HepG2 (cell line): Measurements from ENCODE around the gene EFNB1. TPM values are rescaled to one million over a fixed set of nuclear protein-coding genes. Genes with fewer than 3 reads are reported as not detected.

Experiments
- ATAC-seq: fragments of 200-7000 bp; cut with Tn5 transposase; 3 replicates; pipeline ENCODE4 v1.9.1; 2020; ENCODE audit warnings: mild to moderate bottlenecking, moderate library complexity
- BruUV-seq: library from RNA; stranded (reverse); fragments of 400-500 nt; replicated peaks from 2 replicates; lab custom pipeline; 2021; lab: Mats Ljungman, UMichigan
- CTCF ChIA-PET: fragments of 300-600 bp; formaldehyde crosslinking; extraction: SDS; loops from one replicate; lab custom pipeline; 2021; ENCODE audit warnings: low total read pairs, inconsistent platforms, low intra/inter-chr PET ratio; lab: Yijun Ruan, JAX
- POLR2A ChIA-PET: fragments of 350-600 bp; sonication (Branson Sonifier 250); formaldehyde crosslinking; loops from one replicate; lab custom pipeline; 2020; ENCODE audit warnings: antibody characterized with exemption, inconsistent platforms; lab: Yijun Ruan, JAX
- DNase-seq: peaks from one replicate; pipeline ENCODE4 v3.0.0-alpha.2; 2015; ENCODE audit warnings: low spot score
- FAIRE-seq: peaks from 3 replicates; lab custom pipeline; 2011; peaks lifted over from hg19 to GRCh38; lab: Jason Lieb, UNC
- H2AFZ ChIP-seq: one replicate; pipeline ENCODE4 v1.6.1; 2011; ENCODE audit warnings: low read length, inconsistent platforms
- H3K27ac ChIP-seq: fragments of 300-600 bp; 3 replicates; pipeline ENCODE4 v1.8.0; 2011; ENCODE audit warnings: mixed run types, mild to moderate bottlenecking, mixed read lengths, low read length, inconsistent platforms; ENCODE audit not compliant: insufficient read depth; ENCODE audit errors: extremely low read length
- H3K27me3 ChIP-seq, 2 experiments: fragments of 200-600 bp in 1 of 2; 2 replicates in 1 of 2; 3 replicates in 1 of 2; pipeline versions ENCODE4 v1.6.0 to v1.8.0; 2011; ENCODE audit warnings: low read length in 2 of 2, mild to moderate bottlenecking in 2 of 2, moderate library complexity in 2 of 2, inconsistent platforms in 1 of 2; ENCODE audit not compliant: insufficient read depth in 2 of 2, control insufficient read depth in 1 of 2
- H3K36me3 ChIP-seq, 2 experiments: fragments of 200-600 bp in 1 of 2; replicated peaks in 1 of 2; 2 replicates in 1 of 2; 3 replicates in 1 of 2; pipeline versions ENCODE4 v1.5.1 to v1.8.0; 2011; ENCODE audit warnings: low read length in 2 of 2, inconsistent platforms in 1 of 2; ENCODE audit not compliant: insufficient read depth in 2 of 2, control insufficient read depth in 1 of 2
- H3K4me1 ChIP-seq: 2 replicates; pipeline ENCODE4 v1.5.1; 2012; ENCODE audit warnings: low read length, inconsistent platforms; ENCODE audit not compliant: insufficient read depth
- H3K4me2 ChIP-seq: 2 replicates; pipeline ENCODE4 v1.6.0; 2011; ENCODE audit warnings: low read depth, low read length, inconsistent platforms
- H3K4me3 ChIP-seq, 3 experiments: fragments of 200-600 bp in 1 of 3; sonication (generic), shearing (Covaris generic) in 1 of 3; replicated peaks in 1 of 3; 2 replicates each; pipeline ENCODE4 v1.5.1; 2011 to 2016; ENCODE audit warnings: low read length in 3 of 3, inconsistent platforms in 2 of 3, low read depth in 2 of 3, mild to moderate bottlenecking in 2 of 3, control low read depth in 1 of 3, mixed read lengths in 1 of 3; ENCODE audit not compliant: insufficient read depth in 1 of 3
- H3K79me2 ChIP-seq: one replicate; pipeline ENCODE4 v1.6.1; 2011; ENCODE audit warnings: low read length, inconsistent platforms; ENCODE audit not compliant: insufficient read depth
- H3K9ac ChIP-seq: 2 replicates; pipeline ENCODE4 v1.6.0; 2011; ENCODE audit warnings: mild to moderate bottlenecking, low read depth, low read length, inconsistent platforms; ENCODE audit not compliant: insufficient read depth
- H3K9me3 ChIP-seq: 2 replicates; pipeline ENCODE4 v1.5.1; 2012; ENCODE audit warnings: mild to moderate bottlenecking, low read length
- H4K20me1 ChIP-seq: 2 replicates; pipeline ENCODE4 v1.6.0; 2011; ENCODE audit warnings: inconsistent platforms, mild to moderate bottlenecking, low read length, moderate library complexity; ENCODE audit not compliant: insufficient read depth
- ARNT ChIP-seq: fragments of 450-650 bp; IDR thresholded peaks from 2 replicates; pipeline ENCODE4 v1.6.1; 2017
- EED ChIP-seq: sonication (generic); formaldehyde crosslinking; IDR thresholded peaks from 2 replicates; pipeline ENCODE4 v1.5.0; 2020; ENCODE audit warnings: mild to moderate bottlenecking, missing genetic modification reagents
- GABPB1 ChIP-seq: IDR thresholded peaks from 2 replicates; pipeline ENCODE4 v1.6.1; 2016; ENCODE audit warnings: mild to moderate bottlenecking, missing genetic modification reagents, moderate library complexity, missing compliant biosample characterization
- MAFG ChIP-seq: sonication (generic); formaldehyde crosslinking; IDR thresholded peaks from 2 replicates; pipeline ENCODE4 v1.5.1; 2020; ENCODE audit warnings: mild to moderate bottlenecking, missing genetic modification reagents
- MXD4 ChIP-seq: IDR thresholded peaks from 2 replicates; pipeline ENCODE4 v1.6.1; 2016; ENCODE audit warnings: mild to moderate bottlenecking, missing biosample characterization, missing genetic modification reagents
- NCOA5 ChIP-seq: sonication (generic); formaldehyde crosslinking; IDR thresholded peaks from 2 replicates; pipeline ENCODE4 v1.4.0; 2020; ENCODE audit warnings: missing genetic modification reagents
- ZNF207 ChIP-seq: fragments of 450-650 bp; IDR thresholded peaks from 2 replicates; pipeline ENCODE4 v1.6.1; 2016; ENCODE audit warnings: antibody characterized with exemption, borderline replicate concordance
- ZNF720 ChIP-seq: sonication (generic); formaldehyde crosslinking; IDR thresholded peaks from 2 replicates; pipeline ENCODE4 v1.4.0; 2020; ENCODE audit warnings: missing genetic modification reagents
- ZSCAN12 ChIP-seq: sonication (generic); formaldehyde crosslinking; IDR thresholded peaks from 2 replicates; pipeline ENCODE4 v1.9.0; 2021; ENCODE audit warnings: mild to moderate bottlenecking, missing genetic modification reagents
- WGBS: methylation state at CpG from one replicate; pipeline ENCODE4 v1.1.6; 2017; ENCODE audit warnings: low lambda C conversion rate; 5-methylcytosine and 5-hydroxymethylcytosine counted together
- in situ Hi-C: cut with HindIII; loops from 2 replicates; pipeline ENCODE4 v1.10.0; 2017; ENCODE audit warnings: low pct_unique_long_range_greater_than_20kb; ENCODE audit not compliant: extremely low pct_ligation_motif_present
- intact Hi-C: fragments of 100-400 bp; cut with micrococcal nuclease; formaldehyde crosslinking; loops from one replicate; pipeline ENCODE4 v1.10.0; 2022; ENCODE audit not compliant: unreplicated experiment
- polyA plus RNA-seq, 8 experiments: library from polyadenylated mRNA; depleted of rRNA in 3 of 8; stranded (reverse) in 7 of 8; unstranded in 1 of 8; fragments of >200 nt; fragmentation: Illumina TruSeq in 4 of 8; extraction: Trizol in 4 of 8; gene quantifications; 2 replicates each; pipeline versions ENCODE4 v1.2.1 to v1.2.3, GENCODE V29; 2011 to 2016; ENCODE audit warnings: low read depth in 4 of 8, missing spikeins in 1 of 8, mixed read lengths in 1 of 8; ENCODE audit not compliant: insufficient read depth in 1 of 8
- total RNA-seq, 5 experiments: library from RNA; depleted of rRNA; stranded (reverse); fragments of >200 nt; fragmentation: Illumina TruSeq; extraction: Trizol; gene quantifications; 2 replicates each; pipeline ENCODE4 v1.2.3, GENCODE V29; 2016; ENCODE audit warnings: low read depth in 1 of 5
- TF ChIP-seq, protein P1 (sequence below): sonication (generic); formaldehyde crosslinking; IDR thresholded peaks from 2 replicates; pipeline ENCODE4 v1.5.0; 2020; ENCODE audit warnings: missing genetic modification reagents
- TF ChIP-seq, protein P2 (sequence below): sonication (generic); formaldehyde crosslinking; IDR thresholded peaks from 2 replicates; pipeline ENCODE4 v1.5.1; 2020; ENCODE audit warnings: missing genetic modification reagents, mild to moderate bottlenecking, borderline replicate concordance
- TF ChIP-seq, protein P3 (sequence below): IDR thresholded peaks from 2 replicates; pipeline ENCODE4 v1.6.1; 2016
- TF ChIP-seq, protein P4 (sequence below): sonication (generic); formaldehyde crosslinking; IDR thresholded peaks from 2 replicates; pipeline ENCODE4 v1.4.0; 2020; ENCODE audit warnings: mild to moderate bottlenecking, missing genetic modification reagents

EFNB1 gene
- total and polyA plus RNA-seq, 2 of the 13 experiments (the other 11 are each of a cell fraction or from before 2014, with no cell fraction given): 4.0 to 4.1 TPM

DNA sequence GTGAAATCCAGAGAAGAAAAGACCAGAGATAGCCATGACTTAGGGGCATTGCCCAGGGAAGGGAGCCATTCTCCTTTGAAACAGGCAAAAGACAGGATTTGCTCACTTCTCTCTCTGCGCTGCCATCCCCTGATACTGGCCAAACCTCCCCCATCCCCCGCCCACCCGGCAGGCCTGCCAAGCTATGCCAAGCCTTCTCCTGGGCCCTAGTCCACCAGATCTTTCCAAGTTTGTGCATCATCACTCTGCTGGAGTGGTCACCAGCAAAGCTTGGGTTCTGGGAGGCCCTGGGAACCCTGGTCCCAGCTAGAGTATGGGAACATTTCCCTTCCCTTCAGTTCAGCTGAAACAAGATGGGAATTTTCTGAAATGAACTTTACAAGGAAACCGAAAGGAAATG is 18.4 kb downstream of the EFNB1 start:
- H4K20me1 ChIP-seq: no peaks in the 10 kb centered on the region
- H3K27ac ChIP-seq: no peak overlapping the region
- H3K9me3 ChIP-seq: no peaks in the 10 kb centered on the region
- DNase-seq: no peak
- no peak overlapping the region for H3K9ac ChIP-seq
- TF ChIP-seq ARNT (no peak), GABPB1 (CRISPR knock-in tag) (no peak), EED (CRISPR knock-in tag) (no peak), MAFG (no peak), NCOA5 (CRISPR knock-in tag) (no peak), ZNF207 (no peak), ZSCAN12 (CRISPR knock-in tag) (no peak), MXD4 (CRISPR knock-in tag) (no peak), ZNF720 (no peak)
- TF ChIP-seq, protein P1, sequence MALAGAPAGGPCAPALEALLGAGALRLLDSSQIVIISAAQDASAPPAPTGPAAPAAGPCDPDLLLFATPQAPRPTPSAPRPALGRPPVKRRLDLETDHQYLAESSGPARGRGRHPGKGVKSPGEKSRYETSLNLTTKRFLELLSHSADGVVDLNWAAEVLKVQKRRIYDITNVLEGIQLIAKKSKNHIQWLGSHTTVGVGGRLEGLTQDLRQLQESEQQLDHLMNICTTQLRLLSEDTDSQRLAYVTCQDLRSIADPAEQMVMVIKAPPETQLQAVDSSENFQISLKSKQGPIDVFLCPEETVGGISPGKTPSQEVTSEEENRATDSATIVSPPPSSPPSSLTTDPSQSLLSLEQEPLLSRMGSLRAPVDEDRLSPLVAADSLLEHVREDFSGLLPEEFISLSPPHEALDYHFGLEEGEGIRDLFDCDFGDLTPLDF (CRISPR knock-in tag): no peak
- TF ChIP-seq, protein P2, sequence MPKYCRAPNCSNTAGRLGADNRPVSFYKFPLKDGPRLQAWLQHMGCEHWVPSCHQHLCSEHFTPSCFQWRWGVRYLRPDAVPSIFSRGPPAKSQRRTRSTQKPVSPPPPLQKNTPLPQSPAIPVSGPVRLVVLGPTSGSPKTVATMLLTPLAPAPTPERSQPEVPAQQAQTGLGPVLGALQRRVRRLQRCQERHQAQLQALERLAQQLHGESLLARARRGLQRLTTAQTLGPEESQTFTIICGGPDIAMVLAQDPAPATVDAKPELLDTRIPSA: no peak
- TF ChIP-seq, protein P3, sequence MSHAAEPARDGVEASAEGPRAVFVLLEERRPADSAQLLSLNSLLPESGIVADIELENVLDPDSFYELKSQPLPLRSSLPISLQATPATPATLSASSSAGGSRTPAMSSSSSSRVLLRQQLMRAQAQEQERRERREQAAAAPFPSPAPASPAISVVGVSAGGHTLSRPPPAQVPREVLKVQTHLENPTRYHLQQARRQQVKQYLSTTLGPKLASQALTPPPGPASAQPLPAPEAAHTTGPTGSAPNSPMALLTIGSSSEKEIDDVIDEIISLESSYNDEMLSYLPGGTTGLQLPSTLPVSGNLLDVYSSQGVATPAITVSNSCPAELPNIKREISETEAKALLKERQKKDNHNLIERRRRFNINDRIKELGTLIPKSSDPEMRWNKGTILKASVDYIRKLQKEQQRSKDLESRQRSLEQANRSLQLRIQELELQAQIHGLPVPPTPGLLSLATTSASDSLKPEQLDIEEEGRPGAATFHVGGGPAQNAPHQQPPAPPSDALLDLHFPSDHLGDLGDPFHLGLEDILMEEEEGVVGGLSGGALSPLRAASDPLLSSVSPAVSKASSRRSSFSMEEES (CRISPR knock-in tag): no peak
- TF ChIP-seq, protein P4, sequence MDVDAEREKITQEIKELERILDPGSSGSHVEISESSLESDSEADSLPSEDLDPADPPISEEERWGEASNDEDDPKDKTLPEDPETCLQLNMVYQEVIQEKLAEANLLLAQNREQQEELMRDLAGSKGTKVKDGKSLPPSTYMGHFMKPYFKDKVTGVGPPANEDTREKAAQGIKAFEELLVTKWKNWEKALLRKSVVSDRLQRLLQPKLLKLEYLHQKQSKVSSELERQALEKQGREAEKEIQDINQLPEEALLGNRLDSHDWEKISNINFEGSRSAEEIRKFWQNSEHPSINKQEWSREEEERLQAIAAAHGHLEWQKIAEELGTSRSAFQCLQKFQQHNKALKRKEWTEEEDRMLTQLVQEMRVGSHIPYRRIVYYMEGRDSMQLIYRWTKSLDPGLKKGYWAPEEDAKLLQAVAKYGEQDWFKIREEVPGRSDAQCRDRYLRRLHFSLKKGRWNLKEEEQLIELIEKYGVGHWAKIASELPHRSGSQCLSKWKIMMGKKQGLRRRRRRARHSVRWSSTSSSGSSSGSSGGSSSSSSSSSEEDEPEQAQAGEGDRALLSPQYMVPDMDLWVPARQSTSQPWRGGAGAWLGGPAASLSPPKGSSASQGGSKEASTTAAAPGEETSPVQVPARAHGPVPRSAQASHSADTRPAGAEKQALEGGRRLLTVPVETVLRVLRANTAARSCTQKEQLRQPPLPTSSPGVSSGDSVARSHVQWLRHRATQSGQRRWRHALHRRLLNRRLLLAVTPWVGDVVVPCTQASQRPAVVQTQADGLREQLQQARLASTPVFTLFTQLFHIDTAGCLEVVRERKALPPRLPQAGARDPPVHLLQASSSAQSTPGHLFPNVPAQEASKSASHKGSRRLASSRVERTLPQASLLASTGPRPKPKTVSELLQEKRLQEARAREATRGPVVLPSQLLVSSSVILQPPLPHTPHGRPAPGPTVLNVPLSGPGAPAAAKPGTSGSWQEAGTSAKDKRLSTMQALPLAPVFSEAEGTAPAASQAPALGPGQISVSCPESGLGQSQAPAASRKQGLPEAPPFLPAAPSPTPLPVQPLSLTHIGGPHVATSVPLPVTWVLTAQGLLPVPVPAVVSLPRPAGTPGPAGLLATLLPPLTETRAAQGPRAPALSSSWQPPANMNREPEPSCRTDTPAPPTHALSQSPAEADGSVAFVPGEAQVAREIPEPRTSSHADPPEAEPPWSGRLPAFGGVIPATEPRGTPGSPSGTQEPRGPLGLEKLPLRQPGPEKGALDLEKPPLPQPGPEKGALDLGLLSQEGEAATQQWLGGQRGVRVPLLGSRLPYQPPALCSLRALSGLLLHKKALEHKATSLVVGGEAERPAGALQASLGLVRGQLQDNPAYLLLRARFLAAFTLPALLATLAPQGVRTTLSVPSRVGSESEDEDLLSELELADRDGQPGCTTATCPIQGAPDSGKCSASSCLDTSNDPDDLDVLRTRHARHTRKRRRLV: no peak
- TF ChIP-seq, all 625 proteins: peak for 0
- in situ Hi-C loops: no loop called here
- H3K4me2 ChIP-seq: no peak overlapping the region
- CTCF ChIA-PET: no interaction called here
- POLR2A ChIA-PET: no interaction called here
- peaks cover 15% of the 10 kb centered on the region for H3K4me1 ChIP-seq
- no peak for FAIRE-seq
- H3K79me2 ChIP-seq: no peaks in the 10 kb centered on the region
- H3K27me3 ChIP-seq: no peaks in the 10 kb centered on the region
- no peaks in the 10 kb centered on the region for H3K36me3 ChIP-seq
- ATAC-seq: no peak
- WGBS: 27% methylated on average over 1 of the region's 4 CpGs
- H2AFZ ChIP-seq: no peak overlapping the region
- intact Hi-C loops: no loop called here
- no peak overlapping the region for H3K4me3 ChIP-seq
- BruUV-seq: no TSS peak
